H9 (cell line): ENCODE measurements around the gene RAVER1. TPM values are rescaled to one million over a fixed set of nuclear protein-coding genes. Genes with fewer than 3 reads are reported as not detected.

Experiments used
- DNase-seq: peaks from one replicate; pipeline ENCODE4 v3.0.0-alpha.2; 2017
- H2AFZ ChIP-seq: one replicate; pipeline ENCODE4 v1.6.1; 2013; ENCODE audit warnings: mild to moderate bottlenecking, low read length, control low read depth, moderate library complexity
- H2AK5ac ChIP-seq: 2 replicates; pipeline ENCODE4 v1.6.1; 2013; ENCODE audit warnings: low read length, control low read depth, mixed read lengths; ENCODE audit not compliant: insufficient read length
- H2BK120ac ChIP-seq: one replicate; pipeline ENCODE4 v1.6.1; 2013; ENCODE audit warnings: low read depth, mild to moderate bottlenecking, low read length, control low read depth, inconsistent platforms; ENCODE audit not compliant: poor library complexity, severe bottlenecking
- H2BK12ac ChIP-seq: 2 replicates; pipeline ENCODE4 v1.6.1; 2013; ENCODE audit warnings: low read length, control low read depth, mixed read lengths, low read depth; ENCODE audit not compliant: insufficient read length
- H2BK15ac ChIP-seq: 2 replicates; pipeline ENCODE4 v1.6.1; 2013; ENCODE audit warnings: low read depth, low read length, control low read depth
- H2BK20ac ChIP-seq: one replicate; pipeline ENCODE4 v1.6.1; 2013; ENCODE audit warnings: low read depth, mild to moderate bottlenecking, low read length, control low read depth, inconsistent platforms; ENCODE audit not compliant: poor library complexity, severe bottlenecking
- H2BK5ac ChIP-seq: 2 replicates; pipeline ENCODE4 v1.6.1; 2013; ENCODE audit warnings: low read length, control low read depth, mixed read lengths; ENCODE audit not compliant: insufficient read length
- H3K14ac ChIP-seq: 2 replicates; pipeline ENCODE4 v1.6.1; 2013; ENCODE audit warnings: low read length, control low read depth; ENCODE audit not compliant: insufficient read depth
- H3K18ac ChIP-seq: 2 replicates; pipeline ENCODE4 v1.6.1; 2013; ENCODE audit warnings: low read depth, mild to moderate bottlenecking, mixed read lengths, low read length, control low read depth; ENCODE audit not compliant: insufficient read length
- H3K23ac ChIP-seq: 2 replicates; pipeline ENCODE4 v1.6.1; 2013; ENCODE audit warnings: low read length, control low read depth, mixed read lengths, low read depth; ENCODE audit not compliant: insufficient read length
- H3K23me2 ChIP-seq: 2 replicates; pipeline ENCODE4 v1.6.1; 2013; ENCODE audit warnings: low read depth, mild to moderate bottlenecking, mixed read lengths, low read length, control low read depth; ENCODE audit not compliant: insufficient read length, poor library complexity, severe bottlenecking
- H3K27ac ChIP-seq: 2 replicates; pipeline ENCODE4 v1.5.1; 2013; ENCODE audit warnings: low read length, control low read depth, mixed read lengths, low read depth; ENCODE audit not compliant: insufficient read length
- H3K27me3 ChIP-seq: 2 replicates; pipeline ENCODE4 v1.6.1; 2013; ENCODE audit warnings: low read length, control low read depth, inconsistent platforms; ENCODE audit not compliant: insufficient read depth
- H3K4ac ChIP-seq: 2 replicates; pipeline ENCODE4 v1.6.1; 2013; ENCODE audit warnings: low read depth, mild to moderate bottlenecking, control low read depth, inconsistent platforms, low read length, moderate library complexity
- H3K4me1 ChIP-seq: 2 replicates; pipeline ENCODE4 v1.6.1; 2013; ENCODE audit warnings: low read length, control low read depth, inconsistent platforms; ENCODE audit not compliant: insufficient read depth
- H3K4me2 ChIP-seq: 2 replicates; pipeline ENCODE4 v1.6.1; 2013; ENCODE audit warnings: low read length, control low read depth, mixed read lengths; ENCODE audit not compliant: insufficient read length, insufficient read depth
- H3K56ac ChIP-seq: 2 replicates; pipeline ENCODE4 v1.6.1; 2013; ENCODE audit warnings: low read depth, mild to moderate bottlenecking, mixed read lengths, low read length, control low read depth; ENCODE audit not compliant: insufficient read length
- H3K79me1 ChIP-seq: 2 replicates; pipeline ENCODE4 v1.6.1; 2013; ENCODE audit warnings: low read depth, mild to moderate bottlenecking, moderate library complexity, low read length, control low read depth, inconsistent platforms; ENCODE audit not compliant: insufficient read depth, poor library complexity, severe bottlenecking
- H3K79me2 ChIP-seq: 2 replicates; pipeline ENCODE4 v1.6.1; 2013; ENCODE audit warnings: low read length, control low read depth, inconsistent platforms; ENCODE audit not compliant: insufficient read depth
- H3K9ac ChIP-seq: 2 replicates; pipeline ENCODE4 v1.6.1; 2013; ENCODE audit warnings: low read length, control low read depth, mixed read lengths; ENCODE audit not compliant: insufficient read length; ENCODE audit errors: extremely low read depth
- H3K9me3 ChIP-seq: one replicate; pipeline ENCODE4 v1.6.1; 2013; ENCODE audit warnings: low read depth, low read length, inconsistent platforms; ENCODE audit not compliant: control insufficient read depth
- H3T11ph ChIP-seq: one replicate; pipeline ENCODE4 v1.6.1; 2013; ENCODE audit warnings: mild to moderate bottlenecking, low read length, control low read depth, inconsistent platforms
- H4K20me1 ChIP-seq: one replicate; pipeline ENCODE4 v1.6.1; 2013; ENCODE audit not compliant: control insufficient read depth, insufficient read length, insufficient read depth
- H4K5ac ChIP-seq: 2 replicates; pipeline ENCODE4 v1.6.1; 2013; ENCODE audit warnings: low read depth, mild to moderate bottlenecking, mixed read lengths, low read length, control low read depth; ENCODE audit not compliant: insufficient read length
- H4K8ac ChIP-seq: replicated peaks from 2 replicates; pipeline ENCODE4 v1.6.1; 2013; ENCODE audit warnings: low read length, control low read depth, mixed read lengths, low read depth; ENCODE audit not compliant: insufficient read length
- H4K91ac ChIP-seq: 2 replicates; pipeline ENCODE4 v1.6.1; 2013; ENCODE audit warnings: low read depth, mild to moderate bottlenecking, moderate library complexity, mixed read lengths, low read length, control low read depth; ENCODE audit not compliant: insufficient read length
- H3K27ac Mint-ChIP-seq, 3 experiments: 2 replicates in 2 of 3; 3 replicates in 1 of 3; pipeline ENCODE4 v1.8.0; 2020 to 2021; ENCODE audit warnings: mixed read lengths in 3 of 3, mild to moderate bottlenecking in 1 of 3, moderate library complexity in 1 of 3
- H3K27me3 Mint-ChIP-seq: 2 replicates; pipeline ENCODE4 v1.8.0; 2021; ENCODE audit warnings: low read depth, mild to moderate bottlenecking, moderate library complexity, mixed read lengths
- H3K36me3 Mint-ChIP-seq, 3 experiments: 2 replicates in 2 of 3; 3 replicates in 1 of 3; pipeline ENCODE4 v1.8.0; 2020 to 2021; ENCODE audit warnings: low read depth in 3 of 3, mixed read lengths in 3 of 3; ENCODE audit not compliant: insufficient read depth in 1 of 3
- H3K4me1 Mint-ChIP-seq, 2 experiments: 2 replicates each; pipeline ENCODE4 v1.8.0; 2020; ENCODE audit warnings: mixed read lengths in 2 of 2
- H3K4me3 Mint-ChIP-seq, 2 experiments: 2 replicates in 1 of 2; 3 replicates in 1 of 2; pipeline ENCODE4 v1.8.0; 2020 to 2021; ENCODE audit warnings: mild to moderate bottlenecking in 2 of 2, mixed read lengths in 2 of 2, moderate library complexity in 1 of 2
- H3K9me3 Mint-ChIP-seq, 2 experiments: 2 replicates in 1 of 2; 3 replicates in 1 of 2; pipeline ENCODE4 v1.8.0; 2020; ENCODE audit warnings: mild to moderate bottlenecking in 2 of 2, mixed read lengths in 2 of 2, moderate library complexity in 1 of 2
- WGBS: extraction: QIAGEN DNeasy Blood & Tissue Kit; methylation state at CpG from one replicate; pipeline ENCODE4 v1.1.7; 2013; ENCODE audit warnings: missing lambda C conversion rate, low lambda C conversion rate, mixed read lengths; ENCODE audit not compliant: insufficient read length; ENCODE audit errors: extremely low coverage; 5-methylcytosine and 5-hydroxymethylcytosine counted together
- total RNA-seq: library from RNA; stranded (reverse); gene quantifications from 2 replicates; pipeline ENCODE4 v1.2.1, GENCODE V29; 2021
- TF ChIP-seq, protein P1 (sequence below): fragments of 200-600 bp; sonication (generic); conservative IDR thresholded peaks from 3 replicates; pipeline ENCODE4 v1.8.0; 2021; ENCODE audit warnings: antibody characterized with exemption, mild to moderate bottlenecking

RAVER1 gene
- total RNA-seq, 1 experiment from 2014 or later: 74.7 TPM

DNA sequence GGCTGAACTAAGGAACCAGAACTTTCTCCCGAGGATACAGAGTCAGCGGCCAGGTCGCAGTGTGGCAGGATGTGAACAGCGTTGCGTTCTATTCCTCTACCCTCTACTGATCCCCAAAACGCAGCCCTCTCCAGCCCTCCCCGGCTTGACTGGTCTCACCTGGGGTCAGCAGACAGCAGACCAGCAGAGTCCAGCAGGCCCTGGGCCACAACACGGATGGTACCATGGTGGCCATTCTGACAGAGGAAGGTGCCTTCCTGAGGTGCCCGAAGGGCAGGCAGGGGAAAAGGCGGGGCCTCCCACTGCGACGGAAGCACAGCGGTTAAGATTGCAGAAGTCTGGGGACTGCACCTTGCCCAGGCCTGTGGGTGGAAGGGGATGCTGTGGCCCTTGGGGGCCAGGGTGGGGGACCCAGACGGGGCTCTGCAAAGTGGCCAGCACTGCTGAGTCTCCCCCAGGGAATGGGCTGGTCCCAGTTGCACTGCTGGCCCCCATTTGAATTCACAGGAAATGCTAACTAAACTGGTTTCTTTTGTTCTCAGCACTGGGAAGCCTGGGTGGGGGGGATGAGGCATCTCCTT, 6.1 kb upstream of the RAVER1 start, which contains the start of gene ICAM3:
Gene ICAM3 (minus strand): TSS at position 245 of the 581 bp plus-strand sequence. CDS start 10 bp downstream, at position 235.
- H2BK15ac ChIP-seq: no peak within 1 kb of the TSS
- no peak within 1 kb of the TSS for H4K5ac ChIP-seq
- no peaks in the 10 kb centered on the region for H3K27me3 ChIP-seq
- H2AK5ac ChIP-seq: no peak within 1 kb of the TSS
- no peaks in the 10 kb centered on the region for H4K20me1 ChIP-seq
- H3T11ph ChIP-seq: no peak within 1 kb of the TSS
- H3K27ac ChIP-seq: no peak within 1 kb of the TSS
- no peak within 1 kb of the TSS for H2BK120ac ChIP-seq
- no peak within 1 kb of the TSS for H2BK20ac ChIP-seq
- no peak within 1 kb of the TSS for H3K4ac ChIP-seq
- Mint-ChIP-seq H3K9me3 (no peaks in the 10 kb centered on the region; a peak in 1 of 5 replicates), H3K36me3 (no peaks in the 10 kb centered on the region), H3K4me3 (peak within 1 kb of the TSS; percentile 10 to 33; a peak in 3 of 5 replicates), H3K27ac (peak within 1 kb of the TSS in 1 of 3 experiments; percentile 89; a peak in 4 of 7 replicates), H3K4me1 (peaks cover 17 to 26% of the 10 kb centered on the region in 2 experiments), H3K27me3 (no peaks in the 10 kb centered on the region; the same call in 1 of the 2 replicates)
- TF ChIP-seq, protein P1, sequence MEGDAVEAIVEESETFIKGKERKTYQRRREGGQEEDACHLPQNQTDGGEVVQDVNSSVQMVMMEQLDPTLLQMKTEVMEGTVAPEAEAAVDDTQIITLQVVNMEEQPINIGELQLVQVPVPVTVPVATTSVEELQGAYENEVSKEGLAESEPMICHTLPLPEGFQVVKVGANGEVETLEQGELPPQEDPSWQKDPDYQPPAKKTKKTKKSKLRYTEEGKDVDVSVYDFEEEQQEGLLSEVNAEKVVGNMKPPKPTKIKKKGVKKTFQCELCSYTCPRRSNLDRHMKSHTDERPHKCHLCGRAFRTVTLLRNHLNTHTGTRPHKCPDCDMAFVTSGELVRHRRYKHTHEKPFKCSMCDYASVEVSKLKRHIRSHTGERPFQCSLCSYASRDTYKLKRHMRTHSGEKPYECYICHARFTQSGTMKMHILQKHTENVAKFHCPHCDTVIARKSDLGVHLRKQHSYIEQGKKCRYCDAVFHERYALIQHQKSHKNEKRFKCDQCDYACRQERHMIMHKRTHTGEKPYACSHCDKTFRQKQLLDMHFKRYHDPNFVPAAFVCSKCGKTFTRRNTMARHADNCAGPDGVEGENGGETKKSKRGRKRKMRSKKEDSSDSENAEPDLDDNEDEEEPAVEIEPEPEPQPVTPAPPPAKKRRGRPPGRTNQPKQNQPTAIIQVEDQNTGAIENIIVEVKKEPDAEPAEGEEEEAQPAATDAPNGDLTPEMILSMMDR: no peak
- WGBS: no CpG with 5 or more reads among the region's 14 CpGs
- H3K4me1 ChIP-seq: peaks cover 6% of the 10 kb centered on the region; the same call in 1 of the 2 replicates
- no peak within 1 kb of the TSS for H3K9ac ChIP-seq
- H4K91ac ChIP-seq: no peak within 1 kb of the TSS
- H3K56ac ChIP-seq: no peak within 1 kb of the TSS
- no peak within 1 kb of the TSS for H2AFZ ChIP-seq
- H3K4me2 ChIP-seq: peak within 1 kb of the TSS; percentile 3
- H3K23ac ChIP-seq: no peak within 1 kb of the TSS
- H3K79me1 ChIP-seq: no peaks in the 10 kb centered on the region
- H3K23me2 ChIP-seq: peaks cover 7% of the 10 kb centered on the region
- H3K9me3 ChIP-seq: no peaks in the 10 kb centered on the region
- H3K14ac ChIP-seq: peak within 1 kb of the TSS; percentile 10; the same call in 1 of the 2 replicates
- no peak within 1 kb of the TSS for H4K8ac ChIP-seq
- H2BK12ac ChIP-seq: no peak within 1 kb of the TSS
- H3K18ac ChIP-seq: peak within 1 kb of the TSS; percentile 4
- H2BK5ac ChIP-seq: no peak within 1 kb of the TSS
- peak; percentile 64 for DNase-seq
- H3K79me2 ChIP-seq: no peaks in the 10 kb centered on the region
